IPS-20b (cell line): ENCODE results near the gene MUS81.

ENCODE experiments used
- H3K27ac ChIP-seq: one replicate; pipeline ENCODE4 v1.5.1; 2013; ENCODE audit warnings: low read length
- H3K27me3 ChIP-seq: 2 replicates; pipeline ENCODE4 v1.6.1; 2013; ENCODE audit warnings: mild to moderate bottlenecking, low read length, inconsistent platforms; ENCODE audit not compliant: insufficient read depth
- H3K36me3 ChIP-seq: 2 replicates; pipeline ENCODE4 v1.6.1; 2013; ENCODE audit warnings: low read depth, mild to moderate bottlenecking, inconsistent platforms, low read length, moderate library complexity; ENCODE audit not compliant: insufficient read depth
- H3K4me1 ChIP-seq: 2 replicates; pipeline ENCODE4 v1.6.1; 2013; ENCODE audit warnings: mild to moderate bottlenecking, control low read depth, inconsistent platforms, low read length, moderate library complexity; ENCODE audit not compliant: insufficient read depth
- H3K4me3 ChIP-seq: 2 replicates; pipeline ENCODE4 v1.5.1; 2013; ENCODE audit warnings: mild to moderate bottlenecking, low read length, inconsistent platforms
- H3K9ac ChIP-seq: 2 replicates; pipeline ENCODE4 v1.6.1; 2013; ENCODE audit warnings: low read depth, mild to moderate bottlenecking, inconsistent platforms, low read length, moderate library complexity
- H3K9me3 ChIP-seq: 2 replicates; pipeline ENCODE4 v1.6.1; 2013; ENCODE audit warnings: mild to moderate bottlenecking, low read depth, low read length, inconsistent platforms; ENCODE audit not compliant: insufficient read depth

The MUS81 gene

GRCh38 chr11:65856689-65857499, 3.3 kb upstream of the MUS81 start:
- peak overlapping the region; percentile 99 for H3K4me3 ChIP-seq
- H3K27ac ChIP-seq: peak overlapping the region; percentile 84
- H3K4me1 ChIP-seq: peaks cover 5% of the 10 kb centered on the region; the same call in 1 of the 2 replicates
- no peaks in the 10 kb centered on the region for H3K27me3 ChIP-seq
- peaks cover 47% of the 10 kb centered on the region for H3K36me3 ChIP-seq
- H3K9me3 ChIP-seq: no peaks in the 10 kb centered on the region
- peak overlapping the region; percentile 95; the same call in 1 of the 2 replicates for H3K9ac ChIP-seq

- Histone ChIP-seq H3K27ac (peak overlapping the region; percentile 84), H3K4me1 (peaks cover 5% of the 10 kb centered on the region; the same call in 1 of the 2 replicates), H3K27me3 (no peaks in the 10 kb centered on the region), H3K9me3 (no peaks in the 10 kb centered on the region), H3K36me3 (peaks cover 52% of the 10 kb centered on the region), H3K9ac (peak overlapping the region; percentile 95; the same call in 1 of the 2 replicates), H3K4me3 (peak overlapping the region; percentile 99)
Observed at GRCh38 chr11:65857500-65857852, 2.8 kb upstream of the MUS81 start.

- H3K4me1 ChIP-seq: peaks cover 5% of the 10 kb centered on the region; the same call in 1 of the 2 replicates
- H3K36me3 ChIP-seq: peaks cover 53% of the 10 kb centered on the region
- no peaks in the 10 kb centered on the region for H3K9me3 ChIP-seq
- peak within 1 kb of the TSS; percentile 99 for H3K4me3 ChIP-seq
- peak within 1 kb of the TSS; percentile 84 for H3K27ac ChIP-seq
- H3K9ac ChIP-seq: peak within 1 kb of the TSS; percentile 95
- no peaks in the 10 kb centered on the region for H3K27me3 ChIP-seq
Observed at GRCh38 chr11:65857853-65858680, 2.2 kb upstream of the MUS81 start, which contains the start of gene CFL1. Gene CFL1 (minus strand): TSS chr11:65858180. CDS start chr11:65858099, 81 bp downstream.

GRCh38 chr11:65858681-65859087, 1.5 kb upstream of the MUS81 start:
- peaks cover 53% of the 10 kb centered on the region for H3K36me3 ChIP-seq
- H3K4me3 ChIP-seq: peak overlapping the region; percentile 73
- peak overlapping the region; percentile 42 for H3K27ac ChIP-seq
- peaks cover 5% of the 10 kb centered on the region; the same call in 1 of the 2 replicates for H3K4me1 ChIP-seq
- H3K9ac ChIP-seq: peak overlapping the region; percentile 85
- no peaks in the 10 kb centered on the region for H3K9me3 ChIP-seq
- no peaks in the 10 kb centered on the region for H3K27me3 ChIP-seq

- Histone ChIP-seq H3K9me3 (no peaks in the 10 kb centered on the region), H3K36me3 (peaks cover 53% of the 10 kb centered on the region), H3K27ac (peak overlapping the region; percentile 95), H3K4me1 (peaks cover 5% of the 10 kb centered on the region; the same call in 1 of the 2 replicates), H3K9ac (peak overlapping the region; percentile 99), H3K27me3 (no peaks in the 10 kb centered on the region), H3K4me3 (peak overlapping the region; percentile 86)
Observed at GRCh38 chr11:65859095-65859811, 980 bp upstream of the MUS81 start.

DNA sequence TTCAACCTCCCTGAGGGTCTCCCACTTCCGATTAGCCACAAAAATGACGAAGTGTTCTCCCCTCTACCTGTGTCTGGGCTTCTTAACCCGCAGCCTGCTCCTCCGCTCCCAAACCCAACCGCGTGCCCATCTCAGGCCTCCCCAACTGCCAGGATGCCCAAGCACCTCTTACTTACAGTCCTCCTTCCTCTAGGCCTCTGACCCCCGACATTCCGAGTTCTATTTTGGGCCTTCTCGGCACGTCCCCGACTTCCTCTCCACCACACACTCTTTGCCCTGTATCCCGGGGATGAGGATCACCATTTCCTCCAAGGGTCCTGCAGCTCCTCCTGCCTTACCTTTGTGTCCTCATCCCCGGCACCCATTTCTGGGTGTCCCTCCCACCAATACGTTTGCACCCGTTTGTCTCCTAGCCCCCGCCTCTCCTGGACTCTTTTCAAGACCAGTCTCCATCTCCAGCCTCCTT, 388 bp upstream of the MUS81 start:
- Histone ChIP-seq H3K27ac (peak overlapping the region; percentile 95), H3K36me3 (peaks cover 53% of the 10 kb centered on the region), H3K9ac (peak overlapping the region; percentile 99), H3K27me3 (no peaks in the 10 kb centered on the region), H3K4me1 (peaks cover 5% of the 10 kb centered on the region; the same call in 1 of the 2 replicates), H3K9me3 (no peaks in the 10 kb centered on the region), H3K4me3 (peak overlapping the region; percentile 86)

DNA sequence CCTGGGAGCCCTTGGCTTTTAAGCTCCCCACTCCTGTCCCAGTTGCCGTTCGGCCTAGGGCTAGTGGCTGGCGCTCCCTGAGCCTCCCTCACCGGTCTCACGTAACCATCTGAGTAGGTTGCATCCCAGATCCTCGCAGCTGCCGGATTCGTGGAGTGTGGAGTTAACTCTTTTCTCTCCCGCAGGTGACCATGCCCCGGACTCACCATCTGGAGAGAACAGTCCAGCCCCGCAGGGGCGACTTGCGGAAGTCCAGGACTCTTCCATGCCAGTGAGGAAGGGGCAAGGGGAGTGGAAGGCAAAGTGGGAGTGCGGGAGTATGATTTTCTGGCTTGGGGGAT, 902 bp downstream of the MUS81 start:
- Histone ChIP-seq H3K36me3 (peaks cover 53% of the 10 kb centered on the region), H3K27ac (peak overlapping the region; percentile 95), H3K27me3 (no peaks in the 10 kb centered on the region), H3K9ac (peak overlapping the region; percentile 99; the same call in 1 of the 2 replicates), H3K4me1 (peaks cover 5% of the 10 kb centered on the region; the same call in 1 of the 2 replicates), H3K9me3 (no peaks in the 10 kb centered on the region), H3K4me3 (peak overlapping the region; percentile 86)

GRCh38 chr11:65861533-65862183, 1.4 kb downstream of the MUS81 start:
- Histone ChIP-seq H3K4me3 (peak overlapping the region; percentile 86), H3K9me3 (no peaks in the 10 kb centered on the region), H3K27me3 (no peaks in the 10 kb centered on the region), H3K4me1 (peaks cover 5% of the 10 kb centered on the region; the same call in 1 of the 2 replicates), H3K27ac (no peak overlapping the region), H3K36me3 (peaks cover 53% of the 10 kb centered on the region), H3K9ac (peak overlapping the region; percentile 99; the same call in 1 of the 2 replicates)

- no peak overlapping the region for H3K27ac ChIP-seq
- H3K4me1 ChIP-seq: peaks cover 5% of the 10 kb centered on the region; the same call in 1 of the 2 replicates
- no peaks in the 10 kb centered on the region for H3K27me3 ChIP-seq
- no peaks in the 10 kb centered on the region for H3K9me3 ChIP-seq
- H3K36me3 ChIP-seq: peaks cover 52% of the 10 kb centered on the region
- no peak overlapping the region for H3K9ac ChIP-seq
- H3K4me3 ChIP-seq: no peak overlapping the region
Observed at GRCh38 chr11:65862191-65862735, 2.0 kb downstream of the MUS81 start.

DNA sequence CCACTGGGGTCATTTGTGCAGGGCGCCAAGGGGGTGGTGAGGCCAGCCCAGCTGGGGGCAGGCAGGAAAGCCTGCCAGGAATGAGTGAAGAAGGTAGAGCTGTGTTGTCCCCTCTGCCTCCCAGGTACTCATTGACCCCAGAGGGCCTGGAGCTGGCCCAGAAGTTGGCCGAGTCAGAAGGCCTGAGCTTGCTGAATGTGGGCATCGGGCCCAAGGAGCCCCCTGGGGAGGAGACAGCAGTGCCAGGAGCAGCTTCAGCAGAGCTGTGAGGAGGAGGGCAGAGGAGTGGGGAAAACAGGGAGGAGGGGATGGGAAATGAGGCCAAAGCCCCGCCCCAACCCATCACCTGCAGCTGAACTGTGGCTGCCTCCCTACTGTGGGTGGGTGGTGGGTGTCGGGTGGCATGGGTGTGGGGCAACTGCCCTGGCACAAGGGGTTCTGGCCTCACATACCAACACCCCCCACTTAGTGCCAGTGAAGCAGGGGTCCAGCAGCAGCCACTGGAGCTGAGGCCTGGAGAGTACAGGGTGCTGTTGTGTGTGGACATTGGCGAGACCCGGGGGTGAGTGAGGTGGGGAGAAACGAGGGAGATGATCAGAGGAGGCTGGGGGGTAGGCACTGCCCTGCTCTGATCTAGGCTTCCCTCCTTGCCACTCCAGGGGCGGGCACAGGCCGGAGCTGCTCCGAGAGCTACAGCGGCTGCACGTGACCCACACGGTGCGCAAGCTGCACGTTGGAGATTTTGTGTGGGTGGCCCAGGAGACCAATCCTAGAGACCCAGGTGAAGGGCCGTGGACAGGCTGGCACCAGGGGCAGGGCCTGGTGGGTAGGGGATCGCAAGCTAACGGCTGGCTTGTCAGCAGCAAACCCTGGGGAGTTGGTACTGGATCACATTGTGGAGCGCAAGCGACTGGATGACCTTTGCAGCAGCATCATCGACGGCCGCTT, 3.0 kb downstream of the MUS81 start:
- Histone ChIP-seq H3K9ac (no peak overlapping the region), H3K27ac (no peak overlapping the region), H3K9me3 (no peaks in the 10 kb centered on the region), H3K36me3 (peaks cover 52% of the 10 kb centered on the region), H3K4me1 (peaks cover 5% of the 10 kb centered on the region; the same call in 1 of the 2 replicates), H3K27me3 (no peaks in the 10 kb centered on the region), H3K4me3 (no peak overlapping the region)
